ENCODE data around the gene AKAP8.
"Not testable (repeated sequence)": the region's sequence is repeated elsewhere in the genome, so short reads cannot be mapped to it uniquely, and the experiment has no call there.

Gene AKAP8

DNA sequence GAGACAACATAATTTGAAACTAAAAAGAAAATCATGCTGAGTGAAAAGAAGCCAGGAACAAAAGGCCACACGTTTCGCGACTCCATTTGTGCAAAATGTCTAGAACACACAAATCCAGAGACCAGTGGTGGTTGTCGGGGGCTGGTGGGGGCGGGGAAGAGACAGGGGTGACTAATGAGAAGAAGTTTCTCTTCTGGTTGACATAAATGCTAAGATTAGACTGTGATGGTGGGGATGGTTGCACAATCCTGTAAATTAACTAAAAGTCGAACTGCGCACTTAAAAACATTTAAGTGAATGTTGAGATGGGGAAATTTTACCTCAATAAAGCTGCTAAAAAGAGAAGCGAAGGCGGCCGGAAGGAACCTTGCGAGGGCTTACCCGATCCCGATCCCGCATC is 7.1 kb downstream of the AKAP8 start:
- FAIRE-seq, result no peak

GRCh38 chr19:15371786-15372380 is 7.7 kb downstream of the AKAP8 start:
- no peak for FAIRE-seq

DNA sequence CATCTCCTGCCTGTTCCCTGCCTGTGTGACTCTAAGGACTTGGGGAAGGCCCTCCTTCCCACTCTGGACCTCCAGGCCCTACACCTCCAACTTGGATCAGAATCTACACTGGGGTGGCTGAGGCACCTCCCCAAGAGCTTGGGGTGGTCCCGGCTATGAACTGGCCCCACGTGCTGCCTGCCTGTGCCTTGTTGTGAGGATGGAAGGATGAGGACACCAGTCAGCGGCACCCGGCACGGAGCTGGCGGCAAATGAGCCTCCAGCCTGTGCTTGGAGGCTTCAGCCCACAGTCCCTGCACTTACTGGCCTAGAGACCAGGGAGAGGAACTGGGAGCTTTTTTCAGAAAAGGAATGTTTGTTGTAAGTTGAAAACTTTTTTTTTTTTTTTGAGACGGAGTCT is 8.5 kb downstream of the AKAP8 start:
- no peak for FAIRE-seq

- FAIRE-seq, result no peak
Observed at GRCh38 chr19:15369594-15369891, 10.0 kb downstream of the AKAP8 start.

- FAIRE-seq, result no peak
Observed at GRCh38 chr19:15368798-15369593, 10.6 kb downstream of the AKAP8 start.

DNA sequence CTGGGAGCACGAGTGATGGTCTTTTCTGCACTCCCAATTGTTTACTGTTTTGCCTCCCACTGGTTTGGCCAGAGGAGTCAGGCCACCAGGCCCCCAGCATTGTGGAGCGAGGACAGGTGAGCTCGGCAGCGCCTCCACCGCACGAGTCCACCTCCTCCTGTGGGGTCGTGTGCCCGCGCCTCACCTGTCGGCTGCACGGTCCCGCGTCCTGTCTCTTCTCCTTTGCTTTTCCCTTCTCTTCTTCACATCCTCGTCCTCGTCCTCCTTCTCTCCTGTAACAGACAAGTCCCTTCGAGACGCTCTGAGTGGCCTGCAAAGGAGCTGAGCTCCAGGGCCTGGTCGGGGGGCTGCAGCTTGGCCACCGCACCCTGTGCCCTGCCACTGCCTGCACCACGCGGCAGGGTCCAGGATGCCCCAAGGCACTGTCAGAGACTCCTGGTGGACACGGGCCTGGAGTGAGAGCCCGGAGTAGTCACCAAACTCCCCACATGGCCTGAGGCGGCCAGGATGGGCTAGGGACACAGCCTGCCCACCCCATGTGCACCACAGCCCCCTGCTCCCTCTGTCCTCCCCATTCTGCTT is 11.4 kb downstream of the AKAP8 start:
- FAIRE-seq, result no peak

GRCh38 chr19:15367439-15367838 is 12.1 kb downstream of the AKAP8 start:
- FAIRE-seq, result no peak

DNA sequence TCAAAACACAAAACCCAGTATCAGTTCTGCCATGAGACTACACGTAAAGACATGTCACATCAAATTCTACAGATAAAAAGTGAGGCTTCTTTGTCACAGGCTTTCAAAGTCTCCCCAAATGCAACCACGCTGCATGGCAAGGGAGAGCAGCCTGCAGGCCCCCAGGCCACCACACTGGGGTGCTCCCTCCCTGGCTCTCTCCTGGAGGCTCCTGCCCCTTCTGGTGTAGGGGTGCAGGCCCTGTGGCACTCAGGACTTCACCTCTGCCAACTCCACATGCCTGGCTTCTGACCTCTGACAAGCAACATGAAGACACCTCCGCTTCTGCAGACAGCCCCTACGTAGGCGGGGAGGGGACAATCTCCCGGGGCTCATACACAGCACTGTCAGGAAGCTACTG is 14.3 kb downstream of the AKAP8 start:
- no peak for FAIRE-seq

GRCh38 chr19:15363791-15364190 is 15.8 kb downstream of the AKAP8 start:
- not testable (repeated sequence) for FAIRE-seq

GRCh38 chr19:15363048-15363447 is 16.5 kb downstream of the AKAP8 start:
- not testable (repeated sequence) for FAIRE-seq

DNA sequence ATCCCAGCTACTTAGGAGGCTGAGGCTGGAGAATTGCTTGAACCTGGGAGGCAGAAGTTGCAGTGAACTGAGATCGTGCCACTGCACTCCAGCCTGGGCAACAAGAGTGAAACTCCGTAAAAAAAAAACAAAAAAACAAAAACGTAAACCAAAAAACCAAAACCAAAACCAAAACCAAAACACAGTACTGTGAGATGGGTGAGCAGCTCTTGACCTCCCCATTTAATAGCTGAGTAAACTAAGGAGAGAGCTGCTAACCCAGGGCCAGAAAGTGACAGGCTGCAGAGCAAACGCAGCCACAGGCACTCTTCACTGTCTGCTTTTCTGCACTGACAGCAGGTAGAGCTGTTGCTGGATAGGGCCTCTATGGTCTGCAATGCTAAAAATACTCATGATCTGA is 19.6 kb downstream of the AKAP8 start:
- not testable (repeated sequence) for FAIRE-seq

DNA sequence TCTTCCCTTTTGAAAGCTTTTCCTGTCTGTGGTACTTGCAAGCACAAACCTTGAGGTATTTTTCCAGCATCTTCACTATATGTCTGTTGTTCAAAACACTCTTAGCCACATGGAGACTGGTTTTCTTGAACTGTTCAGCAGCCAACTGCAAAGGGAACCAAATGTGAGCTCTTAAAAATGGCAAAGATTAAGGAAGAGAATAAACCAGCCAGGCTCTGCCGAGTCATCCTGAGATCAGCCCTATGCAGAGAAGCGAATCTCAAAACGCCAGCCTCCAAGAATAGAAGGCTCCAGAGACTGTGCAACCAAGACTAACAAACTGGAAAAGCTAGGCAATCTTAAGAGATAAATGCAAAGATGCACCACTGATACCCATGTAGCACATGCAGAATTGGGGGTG is 20.7 kb downstream of the AKAP8 start:
- no peak for FAIRE-seq

GRCh38 chr19:15357906-15358305 is 21.7 kb downstream of the AKAP8 start:
- no peak for FAIRE-seq

GRCh38 chr19:15354566-15355296 is 24.9 kb downstream of the AKAP8 start:
- no peak for FAIRE-seq

DNA sequence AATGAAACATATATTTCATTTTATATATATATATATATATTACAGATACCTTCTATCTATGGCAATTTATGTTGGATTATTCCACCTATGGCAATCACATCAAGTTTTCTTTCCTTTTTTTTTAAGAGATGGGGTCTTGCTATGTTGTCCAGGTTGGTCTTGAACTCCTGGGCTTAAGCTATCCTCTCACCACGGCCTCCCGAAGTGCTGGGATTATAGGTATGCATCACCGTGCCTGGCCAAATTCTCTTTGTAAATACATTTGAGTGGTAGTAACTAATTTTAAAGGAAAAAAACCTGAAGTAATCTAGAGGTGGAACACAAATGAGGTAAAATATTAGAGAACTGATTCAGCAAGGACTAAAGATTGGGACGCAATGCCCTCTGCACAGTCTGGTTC is 25.7 kb downstream of the AKAP8 start:
- FAIRE-seq, result no peak

GRCh38 chr19:15352535-15352934 is 27.1 kb downstream of the AKAP8 start:
- FAIRE-seq, result not testable (repeated sequence)

GRCh38 chr19:15341328-15341727 is 38.3 kb downstream of the AKAP8 start:
- not testable (repeated sequence) for FAIRE-seq

- FAIRE-seq, result no peak
Observed at GRCh38 chr19:15340086-15340485, 39.5 kb downstream of the AKAP8 start.

GRCh38 chr19:15337202-15337601 is 42.4 kb downstream of the AKAP8 start:
- no peak for FAIRE-seq

DNA sequence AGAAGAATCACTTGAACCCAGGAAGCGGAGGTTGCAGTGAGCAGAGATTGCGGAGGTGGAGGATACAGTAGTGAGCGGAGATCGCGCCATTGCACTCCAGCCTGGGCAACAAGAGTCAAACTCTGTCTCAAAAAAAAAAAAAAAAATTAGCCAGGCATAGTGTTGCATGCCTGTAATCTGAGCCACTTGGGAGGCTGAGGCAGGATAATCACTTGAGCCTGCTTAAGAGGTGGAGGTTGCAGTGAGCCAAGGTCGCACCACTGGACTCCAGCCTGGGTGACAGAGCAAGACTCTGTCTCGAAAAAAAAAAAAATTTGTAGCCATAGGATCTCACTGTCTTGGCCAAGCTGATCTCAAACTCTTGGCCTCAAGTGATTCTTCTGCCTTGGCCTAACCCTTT is 43.6 kb downstream of the AKAP8 start:
- FAIRE-seq, result not testable (repeated sequence)

DNA sequence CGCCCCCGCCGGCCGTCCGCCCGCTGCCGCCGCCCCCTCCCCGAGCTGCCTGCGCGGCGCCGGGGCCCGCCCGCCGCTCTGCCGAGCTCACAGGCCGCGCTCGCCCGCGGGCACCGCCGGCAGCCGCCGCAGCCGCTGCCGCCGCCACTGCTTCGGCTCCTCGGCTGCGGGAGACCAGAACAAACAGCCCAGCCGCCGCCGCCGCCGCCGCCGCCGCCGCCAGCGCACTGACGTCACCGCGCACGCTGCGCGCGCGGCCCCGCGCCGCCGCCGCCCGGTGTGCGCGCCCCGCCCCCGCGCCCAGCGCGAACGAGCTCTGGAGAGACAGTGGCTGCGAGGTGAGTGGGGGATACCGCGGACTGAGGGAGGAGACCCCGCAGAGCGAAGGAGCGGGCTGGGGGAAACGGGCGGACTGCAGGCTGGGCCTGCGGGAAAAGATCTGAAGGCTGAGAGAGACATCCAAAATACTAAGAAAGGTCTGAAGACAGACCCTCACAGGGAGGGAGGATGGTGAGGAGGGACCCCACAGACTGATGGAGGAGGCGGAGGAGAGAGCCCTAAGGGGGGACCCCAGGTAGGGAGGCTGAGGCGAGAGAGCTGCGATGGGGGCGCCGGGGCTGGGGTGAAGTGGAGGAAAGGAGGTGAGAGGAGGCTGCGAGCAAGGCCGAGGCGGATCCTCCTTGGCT is 47.1 kb downstream of the AKAP8 start, which contains the start of gene BRD4:
Gene BRD4, minus strand, starts transcription at position 229 of the 686 bp plus-strand sequence. CDS start 59,440 bp downstream, outside the sequence.
- FAIRE-seq, result no peak

- no peak for FAIRE-seq
Observed at GRCh38 chr19:15331419-15332310, 47.9 kb downstream of the AKAP8 start.
